SU-DHL-6 (cell line): ENCODE data around the gene SLC13A4.

Source experiments
- EZH2phosphoT487 ChIP-seq: fragments of 200-600 bp; sonication (generic), shearing (Covaris generic); conservative IDR thresholded peaks from 2 replicates; pipeline ENCODE4 v1.6.1; 2018; ENCODE audit warnings: mild to moderate bottlenecking, antibody characterized with exemption, low read length, moderate library complexity, mixed read lengths
- TF ChIP-seq, protein P1 (sequence below): fragments of 200-600 bp; sonication (generic); IDR thresholded peaks from one replicate; pipeline ENCODE4 v1.5.1; 2017; ENCODE audit warnings: antibody characterized with exemption, mild to moderate bottlenecking, low read length, moderate library complexity; ENCODE audit not compliant: insufficient read depth, poor library complexity, severe bottlenecking

- TF ChIP-seq, protein P1, sequence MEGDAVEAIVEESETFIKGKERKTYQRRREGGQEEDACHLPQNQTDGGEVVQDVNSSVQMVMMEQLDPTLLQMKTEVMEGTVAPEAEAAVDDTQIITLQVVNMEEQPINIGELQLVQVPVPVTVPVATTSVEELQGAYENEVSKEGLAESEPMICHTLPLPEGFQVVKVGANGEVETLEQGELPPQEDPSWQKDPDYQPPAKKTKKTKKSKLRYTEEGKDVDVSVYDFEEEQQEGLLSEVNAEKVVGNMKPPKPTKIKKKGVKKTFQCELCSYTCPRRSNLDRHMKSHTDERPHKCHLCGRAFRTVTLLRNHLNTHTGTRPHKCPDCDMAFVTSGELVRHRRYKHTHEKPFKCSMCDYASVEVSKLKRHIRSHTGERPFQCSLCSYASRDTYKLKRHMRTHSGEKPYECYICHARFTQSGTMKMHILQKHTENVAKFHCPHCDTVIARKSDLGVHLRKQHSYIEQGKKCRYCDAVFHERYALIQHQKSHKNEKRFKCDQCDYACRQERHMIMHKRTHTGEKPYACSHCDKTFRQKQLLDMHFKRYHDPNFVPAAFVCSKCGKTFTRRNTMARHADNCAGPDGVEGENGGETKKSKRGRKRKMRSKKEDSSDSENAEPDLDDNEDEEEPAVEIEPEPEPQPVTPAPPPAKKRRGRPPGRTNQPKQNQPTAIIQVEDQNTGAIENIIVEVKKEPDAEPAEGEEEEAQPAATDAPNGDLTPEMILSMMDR = no peak
- no peak for TF ChIP-seq EZH2phosphoT487
Measured at GRCh38 chr7:135726911-135727673, 894 bp downstream of the SLC13A4 start.
